Astrocyte of the cerebellum (primary cell): ENCODE data around the gene CCT2.

Experiments used
- DNase-seq: peaks from one replicate; pipeline ENCODE4 v3.0.0-alpha.2; 2011; ENCODE audit warnings: low read depth
- H3K4me3 ChIP-seq: 2 replicates; pipeline ENCODE4 v1.5.1; 2011; ENCODE audit warnings: mild to moderate bottlenecking, low read depth, low read length, moderate library complexity
- in situ Hi-C: cut with HindIII; loops from 2 replicates; pipeline ENCODE4 v1.10.0; 2017; ENCODE audit warnings: low sequenced_read_pairs
- TF ChIP-seq, protein P1 (sequence below): IDR thresholded peaks from 2 replicates; pipeline ENCODE4 v1.5.1; 2012; ENCODE audit warnings: low read length, low read depth, moderate library complexity, mild to moderate bottlenecking; ENCODE audit errors: missing control alignments

The CCT2 gene

GRCh38 chr12:69644511-69644910, 59.3 kb downstream of the CCT2 start:
- no peak overlapping the region for H3K4me3 ChIP-seq
- TF ChIP-seq, protein P1, sequence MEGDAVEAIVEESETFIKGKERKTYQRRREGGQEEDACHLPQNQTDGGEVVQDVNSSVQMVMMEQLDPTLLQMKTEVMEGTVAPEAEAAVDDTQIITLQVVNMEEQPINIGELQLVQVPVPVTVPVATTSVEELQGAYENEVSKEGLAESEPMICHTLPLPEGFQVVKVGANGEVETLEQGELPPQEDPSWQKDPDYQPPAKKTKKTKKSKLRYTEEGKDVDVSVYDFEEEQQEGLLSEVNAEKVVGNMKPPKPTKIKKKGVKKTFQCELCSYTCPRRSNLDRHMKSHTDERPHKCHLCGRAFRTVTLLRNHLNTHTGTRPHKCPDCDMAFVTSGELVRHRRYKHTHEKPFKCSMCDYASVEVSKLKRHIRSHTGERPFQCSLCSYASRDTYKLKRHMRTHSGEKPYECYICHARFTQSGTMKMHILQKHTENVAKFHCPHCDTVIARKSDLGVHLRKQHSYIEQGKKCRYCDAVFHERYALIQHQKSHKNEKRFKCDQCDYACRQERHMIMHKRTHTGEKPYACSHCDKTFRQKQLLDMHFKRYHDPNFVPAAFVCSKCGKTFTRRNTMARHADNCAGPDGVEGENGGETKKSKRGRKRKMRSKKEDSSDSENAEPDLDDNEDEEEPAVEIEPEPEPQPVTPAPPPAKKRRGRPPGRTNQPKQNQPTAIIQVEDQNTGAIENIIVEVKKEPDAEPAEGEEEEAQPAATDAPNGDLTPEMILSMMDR = no peak
- DNase-seq = no peak
- in situ Hi-C loops = no loop called here

DNA sequence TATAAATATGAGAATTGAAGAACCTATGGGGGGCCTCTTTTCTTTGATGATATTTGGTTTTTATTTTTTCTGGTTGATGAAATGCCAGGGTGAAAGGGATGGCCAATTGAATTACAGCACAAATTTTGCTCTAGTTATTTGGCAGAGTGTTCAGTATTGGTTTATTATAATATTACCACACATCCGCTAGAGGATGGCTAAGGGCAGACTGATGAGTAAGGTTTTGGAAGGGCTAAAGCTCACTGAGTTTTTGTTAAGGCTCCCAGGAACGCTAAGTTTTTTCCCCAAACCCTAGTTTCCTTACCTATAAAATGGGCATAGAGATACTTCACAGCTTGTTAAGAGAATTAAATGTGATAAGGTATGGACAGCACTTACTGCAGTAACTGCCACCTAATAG, 59.8 kb downstream of the CCT2 start:
- H3K4me3 ChIP-seq = no peak overlapping the region
- TF ChIP-seq, protein P1 = no peak
- no peak for DNase-seq
- in situ Hi-C loops = no loop called here

DNA sequence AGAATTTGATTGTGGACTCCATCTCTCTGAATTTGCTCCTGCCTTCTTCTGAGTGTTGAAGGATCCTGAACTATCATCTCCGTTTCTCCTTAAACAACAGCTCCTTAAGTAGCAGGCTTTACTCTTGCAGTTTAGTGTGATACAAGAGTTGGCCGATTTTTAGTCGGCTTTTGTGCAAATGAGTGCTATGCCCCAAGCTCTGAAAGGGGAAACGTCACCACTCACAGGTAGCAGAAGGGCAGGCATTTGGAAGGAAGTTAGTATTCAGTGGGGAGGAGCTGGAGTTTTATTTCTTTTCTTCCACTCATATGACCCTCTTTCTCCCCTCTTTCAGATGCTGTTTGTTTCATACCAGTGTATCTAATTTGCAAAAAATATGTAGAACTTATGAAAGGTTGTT, 61.9 kb downstream of the CCT2 start:
- no peak overlapping the region for H3K4me3 ChIP-seq
- TF ChIP-seq, protein P1 = no peak
- DNase-seq = no peak
- in situ Hi-C loops = no loop called here

- in situ Hi-C loops = no loop called here
- no peak overlapping the region for H3K4me3 ChIP-seq
- TF ChIP-seq, protein P1 = no peak
- peak; percentile 37 for DNase-seq
Measured at GRCh38 chr12:69648476-69648875, 63.2 kb downstream of the CCT2 start.

DNA sequence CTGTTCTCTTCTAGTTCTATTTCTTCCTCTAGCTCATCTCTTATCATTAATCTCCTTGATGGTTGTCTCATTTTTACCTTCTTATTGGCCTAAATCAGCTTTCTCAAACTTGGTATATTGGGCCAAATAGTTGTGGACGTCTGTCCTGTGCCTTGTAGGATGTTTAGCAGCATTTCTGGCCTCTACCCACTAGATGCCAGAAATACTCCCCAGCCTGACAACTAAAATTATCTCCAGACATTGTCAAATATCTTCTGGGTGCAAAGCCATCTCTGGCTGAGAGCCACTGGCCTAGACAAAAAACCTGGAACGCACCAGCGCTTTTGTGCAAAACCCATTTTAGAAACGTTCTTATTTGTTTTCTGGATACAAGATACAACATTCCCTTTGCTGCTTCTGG, 64.3 kb downstream of the CCT2 start:
- H3K4me3 ChIP-seq = no peak overlapping the region
- DNase-seq = no peak
- in situ Hi-C loops = no loop called here
- TF ChIP-seq, protein P1 = no peak
